ENCODE data around the gene ATP10B.

GRCh38 chr5:160567031-160567705, 284.8 kb downstream of the ATP10B start:
- TF ChIP-seq PRDM15 (CRISPR knock-in tag; IDR thresholded peaks at IDR 0.05), result no peak
- TF ChIP-seq ZNF274 (IDR thresholded peaks at IDR 0.05; ENCODE audit: insufficient read depth, insufficient read length), result no peak
- no peak for TF ChIP-seq MXI1 (IDR thresholded peaks at IDR 0.05; ENCODE audit: low read depth, low read length)
- TF ChIP-seq RFX5 (IDR thresholded peaks at IDR 0.05; ENCODE audit: low read depth, low read length), result no peak

Measured in GM12878 (cell line).